GM23338 (cell line): ENCODE results near the gene SFXN5.

Experiments used
- CREB1 ChIP-seq: fragments of 250-450 bp; sonication (Bioruptor Pico); IDR thresholded peaks from 2 replicates; pipeline ENCODE4 v1.5.0; 2020; ENCODE audit warnings: low read depth, mild to moderate bottlenecking, moderate library complexity
- CTCF ChIP-seq, 2 experiments: fragments of 200-600 bp in 1 of 2; sonication (generic) in 1 of 2; conservative IDR thresholded peaks; 2 replicates each; pipeline versions ENCODE4 v1.5.1 to v1.6.1; 2016 to 2017; ENCODE audit warnings: antibody characterized with exemption in 2 of 2, low read depth in 2 of 2, mild to moderate bottlenecking in 2 of 2, moderate library complexity in 1 of 2
- EZH2 ChIP-seq: fragments of 200-600 bp; sonication (generic); IDR thresholded peaks from one replicate; pipeline ENCODE4 v1.8.0; 2017; ENCODE audit warnings: antibody characterized with exemption, mild to moderate bottlenecking, low read depth; ENCODE audit not compliant: unreplicated experiment
- EZH2phosphoT487 ChIP-seq: fragments of 200-600 bp; sonication (generic); IDR thresholded peaks from one replicate; pipeline ENCODE4 v1.8.1; 2018; ENCODE audit warnings: antibody characterized with exemption; ENCODE audit not compliant: unreplicated experiment
- JUNB ChIP-seq: IDR thresholded peaks from one replicate; pipeline ENCODE4 v1.6.1; 2016; ENCODE audit warnings: antibody characterized with exemption; ENCODE audit not compliant: unreplicated experiment
- POLR2AphosphoS5 ChIP-seq: IDR thresholded peaks from 2 replicates; pipeline ENCODE4 v1.6.1; 2016; ENCODE audit warnings: antibody characterized with exemption, low read depth
- REST ChIP-seq: IDR thresholded peaks from one replicate; pipeline ENCODE4 v1.6.1; 2018; ENCODE audit warnings: antibody characterized with exemption; ENCODE audit not compliant: unreplicated experiment
- ZNF331 ChIP-seq: fragments of 250-450 bp; sonication (Bioruptor Pico); IDR thresholded peaks from 2 replicates; pipeline ENCODE4 v1.5.0; 2020; ENCODE audit warnings: low read depth, mild to moderate bottlenecking, moderate library complexity
- ZNF462 ChIP-seq: fragments of 250-450 bp; sonication (Bioruptor Pico); IDR thresholded peaks from 2 replicates; pipeline ENCODE4 v1.5.0; 2020; ENCODE audit warnings: mild to moderate bottlenecking, moderate library complexity

GRCh38 chr2:72975017-72975416 lies 96.5 kb downstream of the SFXN5 start:
- TF ChIP-seq EZH2phosphoT487, result no peak
- TF ChIP-seq CTCF (conservative IDR thresholded peaks at IDR 0.05; ENCODE audit: low read depth in 2 of 2), result no peak
- TF ChIP-seq ZNF331 (CRISPR knock-in tag), result no peak
- TF ChIP-seq REST, result no peak
- TF ChIP-seq EZH2, result no peak
- no peak for TF ChIP-seq JUNB
- TF ChIP-seq CREB1 (CRISPR knock-in tag), result no peak
- TF ChIP-seq ZNF462 (CRISPR knock-in tag), result no peak
- no peak for TF ChIP-seq POLR2AphosphoS5
